ENCODE measurements around the gene JMJD4. TPM values are rescaled to one million over a fixed set of nuclear protein-coding genes. Genes with fewer than 3 reads are reported as not detected.

Gene JMJD4, protein sequence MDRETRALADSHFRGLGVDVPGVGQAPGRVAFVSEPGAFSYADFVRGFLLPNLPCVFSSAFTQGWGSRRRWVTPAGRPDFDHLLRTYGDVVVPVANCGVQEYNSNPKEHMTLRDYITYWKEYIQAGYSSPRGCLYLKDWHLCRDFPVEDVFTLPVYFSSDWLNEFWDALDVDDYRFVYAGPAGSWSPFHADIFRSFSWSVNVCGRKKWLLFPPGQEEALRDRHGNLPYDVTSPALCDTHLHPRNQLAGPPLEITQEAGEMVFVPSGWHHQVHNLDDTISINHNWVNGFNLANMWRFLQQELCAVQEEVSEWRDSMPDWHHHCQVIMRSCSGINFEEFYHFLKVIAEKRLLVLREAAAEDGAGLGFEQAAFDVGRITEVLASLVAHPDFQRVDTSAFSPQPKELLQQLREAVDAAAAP
- 15.9 and 29.5 TPM in 2 replicates for total RNA-seq

DNA sequence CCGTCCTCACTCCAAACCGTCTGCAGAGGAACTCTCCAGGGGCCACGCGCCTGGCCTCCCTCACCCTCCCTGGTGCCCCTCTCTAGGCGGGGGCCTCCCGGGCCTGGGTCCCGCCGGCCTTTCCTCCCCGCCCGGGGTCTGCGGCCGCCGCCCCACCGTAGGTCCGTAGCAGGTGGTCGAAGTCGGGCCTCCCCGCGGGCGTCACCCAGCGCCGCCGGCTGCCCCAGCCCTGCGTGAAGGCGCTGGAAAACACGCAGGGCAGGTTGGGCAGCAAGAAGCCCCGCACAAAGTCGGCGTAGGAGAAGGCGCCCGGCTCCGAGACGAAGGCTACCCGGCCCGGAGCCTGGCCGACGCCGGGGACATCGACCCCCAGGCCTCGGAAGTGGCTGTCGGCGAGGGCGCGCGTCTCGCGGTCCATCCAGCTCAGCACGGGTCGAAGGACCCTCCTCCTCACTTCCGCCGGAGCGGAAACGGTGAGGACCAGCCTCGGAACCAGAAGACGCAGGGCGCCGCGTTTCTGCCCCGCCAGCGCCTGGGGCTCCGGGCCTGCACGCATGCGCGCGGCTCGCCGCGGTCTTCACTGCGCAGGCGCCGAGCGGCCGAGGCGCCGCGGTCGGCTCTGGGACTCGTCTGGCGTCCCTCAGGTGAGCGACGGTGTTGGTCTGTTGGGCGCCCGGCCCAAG is at the start of gene JMJD4, which contains the start of gene SNAP47:
Gene JMJD4, minus strand, starts transcription at position 447 of the 683 bp plus-strand sequence. Its CDS starts 29 bp downstream, at position 418.
Gene SNAP47, plus strand, starts transcription at position 580 of the 683 bp plus-strand sequence. CDS start 12,302 bp downstream, outside the sequence.
- peak; percentile 82 to 93 for DNase-seq (ENCODE audit: low read depth in 2 of 2)

DNA sequence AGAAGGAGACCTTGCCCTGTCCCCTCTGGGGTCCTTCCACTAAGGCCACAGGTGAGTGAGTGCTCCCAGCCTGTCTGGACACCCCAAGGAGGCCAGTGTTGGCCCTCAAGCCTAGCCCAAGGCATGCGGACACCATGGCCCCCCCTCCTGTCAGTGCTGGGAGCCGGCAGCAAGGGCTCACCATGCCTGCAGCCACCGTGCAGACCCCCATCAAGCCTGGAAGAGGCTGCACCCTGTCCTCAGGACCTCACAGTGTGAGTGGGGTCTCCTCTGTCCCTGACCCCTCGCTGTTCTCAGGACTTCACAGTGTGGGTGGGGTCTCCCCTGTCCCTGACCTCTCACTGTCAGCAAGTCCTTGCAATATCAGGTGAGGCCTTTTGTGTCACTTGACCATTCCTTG is 47.1 kb upstream of the JMJD4 start:
- DNase-seq (ENCODE audit: low read depth in 2 of 2), result no peak

DNA sequence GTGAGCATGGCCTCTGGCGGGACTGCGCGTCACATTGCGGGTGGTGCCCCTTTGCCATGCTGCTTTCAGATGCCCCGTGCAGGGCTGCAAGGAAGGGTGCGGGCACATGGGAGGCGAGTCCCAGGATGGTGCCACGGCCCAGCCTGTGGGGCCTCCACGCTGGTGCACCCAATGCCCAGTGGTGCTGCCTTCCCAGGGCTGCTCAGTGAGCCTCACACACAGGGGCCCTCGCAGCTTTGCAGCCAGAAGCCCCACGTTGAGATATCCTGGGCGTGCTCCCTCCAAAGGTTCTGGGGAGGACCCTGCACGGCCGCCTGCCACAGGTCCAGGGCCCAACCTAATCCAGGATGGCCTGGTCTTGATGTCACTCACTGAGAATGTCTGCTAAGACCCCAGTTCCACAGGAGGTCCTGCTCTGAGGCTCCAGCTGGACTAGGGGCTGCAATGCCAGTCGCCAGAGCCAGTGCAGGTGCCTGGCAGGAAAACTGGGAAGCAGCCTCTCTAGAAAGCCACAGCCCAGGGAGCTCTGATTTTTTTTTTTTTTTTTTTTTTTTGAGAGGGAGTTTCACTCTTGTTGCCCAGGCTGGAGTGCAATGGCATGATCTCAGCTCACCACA is 46.3 kb upstream of the JMJD4 start:
- DNase-seq (ENCODE audit: low read depth in 2 of 2), result no peak

DNA sequence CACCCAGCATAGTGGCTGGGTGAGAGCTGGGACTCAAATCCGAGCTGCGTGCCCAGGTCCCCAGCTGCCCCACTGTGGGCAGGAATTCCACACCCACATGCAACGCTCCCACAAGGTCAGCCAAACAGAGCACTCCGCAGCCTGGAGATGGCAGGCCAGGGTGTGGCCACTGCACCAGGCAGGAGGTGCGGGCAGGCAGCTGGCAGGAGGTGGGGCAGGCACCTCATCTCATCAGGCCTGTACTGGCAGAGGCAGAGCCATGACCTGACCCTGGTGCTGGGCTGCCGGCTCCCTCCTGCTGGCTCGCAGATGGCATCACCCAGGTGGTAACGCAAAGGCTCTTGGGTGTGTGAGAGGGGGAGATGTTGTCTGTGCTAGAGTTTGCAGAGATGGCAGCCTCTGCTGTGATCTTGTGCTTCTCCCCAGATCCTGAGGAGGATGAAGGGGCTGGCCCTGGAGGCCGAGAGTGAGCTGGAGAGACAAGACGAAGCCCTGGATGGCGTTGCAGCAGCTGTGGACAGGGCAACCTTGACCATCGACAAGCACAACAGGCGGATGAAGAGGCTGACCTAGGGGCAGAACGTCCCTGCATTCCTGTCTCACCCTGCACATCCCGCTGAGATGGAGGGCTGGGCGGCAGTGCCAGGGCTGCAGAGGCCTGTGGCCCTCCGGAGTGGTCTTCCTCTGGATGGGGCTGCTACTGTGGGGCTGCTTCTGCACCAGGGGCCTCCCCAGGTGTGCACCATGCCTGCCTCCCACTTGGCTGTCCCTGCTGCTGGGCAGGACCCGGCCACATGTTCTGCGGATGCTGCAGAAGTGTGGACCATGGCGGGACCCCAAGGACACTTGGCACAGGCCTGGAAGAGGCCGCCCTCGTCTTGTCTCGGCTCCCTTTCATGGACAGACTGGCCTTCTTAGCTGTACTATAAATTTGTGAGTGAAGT is 45.3 kb upstream of the JMJD4 start:
- DNase-seq (ENCODE audit: low read depth in 2 of 2), result no peak

DNA sequence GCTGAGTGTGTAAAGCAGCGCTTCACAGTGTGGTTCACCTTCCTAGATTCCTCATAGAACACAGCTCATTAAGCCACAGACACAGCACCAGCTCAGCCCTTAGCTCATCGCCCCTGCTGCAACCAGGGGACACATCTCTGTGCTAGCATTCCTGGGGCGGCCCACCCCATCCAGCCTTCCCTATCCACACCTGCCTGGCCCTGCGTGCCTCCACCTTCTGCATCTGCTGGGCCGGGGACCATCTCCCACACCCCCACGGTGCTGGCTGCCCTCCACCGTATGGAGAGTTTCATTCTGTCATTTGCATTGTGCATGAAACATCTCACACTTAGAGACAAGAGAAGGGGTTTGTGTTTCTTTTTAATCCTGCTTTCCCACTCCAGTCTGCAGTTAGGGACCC is 44.6 kb upstream of the JMJD4 start:
- DNase-seq (ENCODE audit: low read depth in 2 of 2), result no peak

DNA sequence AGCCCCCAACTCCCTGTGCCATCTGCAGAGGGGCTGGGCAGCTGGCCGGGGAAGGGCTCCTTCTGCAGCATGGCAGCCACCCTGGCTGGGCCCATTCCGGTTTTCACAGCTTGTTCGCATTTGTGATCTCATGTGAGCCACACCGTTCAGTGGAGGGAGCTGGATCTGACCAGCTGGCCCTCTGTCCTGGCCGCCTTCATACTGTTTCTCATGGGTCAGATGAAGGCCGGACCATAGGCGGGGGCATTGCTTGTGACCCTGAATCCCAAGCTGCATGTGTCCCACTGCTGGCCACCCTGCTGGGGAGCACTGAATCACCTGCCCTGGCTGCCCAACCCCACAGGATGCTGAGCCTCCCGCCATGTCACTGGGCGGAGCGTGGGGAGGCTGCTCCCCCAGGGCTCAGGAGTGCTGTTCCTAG is 43.9 kb upstream of the JMJD4 start:
- DNase-seq (ENCODE audit: low read depth in 2 of 2), result no peak

DNA sequence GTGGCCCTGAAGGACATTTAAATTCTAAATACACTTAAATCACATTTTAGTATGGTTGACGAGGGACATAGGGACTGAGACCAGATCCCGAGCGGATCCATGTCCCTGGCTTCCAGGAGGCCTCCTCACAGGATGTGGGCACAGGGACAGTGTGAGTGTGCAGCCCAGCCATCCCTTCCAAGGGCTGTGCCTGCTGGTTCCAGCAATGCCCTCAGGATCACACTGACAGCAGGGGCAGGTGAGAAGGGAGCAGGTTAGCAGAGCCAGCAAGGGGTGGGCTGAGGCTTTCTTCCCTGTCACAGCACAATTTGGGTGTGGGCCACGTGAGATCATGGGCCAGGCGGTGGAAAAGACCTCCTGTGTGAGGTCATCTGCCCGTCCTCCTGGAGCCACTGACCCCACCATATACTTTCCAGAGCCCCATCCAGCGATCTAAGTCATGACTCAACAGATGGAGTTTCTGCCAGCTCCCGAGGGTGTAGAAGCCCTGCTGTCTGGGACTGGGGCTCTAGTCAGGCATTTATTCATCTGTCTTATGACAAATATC is 43.4 kb upstream of the JMJD4 start:
- DNase-seq (ENCODE audit: low read depth in 2 of 2), result no peak

DNA sequence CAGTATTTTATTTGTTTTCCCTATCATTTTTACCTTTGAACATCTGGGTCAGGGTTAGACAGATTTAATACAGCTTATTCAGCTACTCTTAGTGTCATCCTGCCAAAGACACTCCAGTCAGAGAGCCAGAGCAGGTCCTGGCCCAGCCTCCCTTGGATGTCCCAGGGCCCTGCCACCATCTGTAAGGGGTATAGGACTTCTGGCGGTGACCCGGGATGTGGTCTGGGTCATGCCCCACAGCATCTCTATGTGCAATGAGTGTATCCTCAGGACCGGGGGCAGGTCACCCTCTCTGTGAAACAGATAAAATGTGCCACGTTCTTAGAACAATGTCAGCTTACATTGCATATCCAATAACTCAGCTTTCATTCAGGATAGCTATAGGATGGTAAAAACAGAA is 42.5 kb upstream of the JMJD4 start:
- DNase-seq (ENCODE audit: low read depth in 2 of 2), result no peak

DNA sequence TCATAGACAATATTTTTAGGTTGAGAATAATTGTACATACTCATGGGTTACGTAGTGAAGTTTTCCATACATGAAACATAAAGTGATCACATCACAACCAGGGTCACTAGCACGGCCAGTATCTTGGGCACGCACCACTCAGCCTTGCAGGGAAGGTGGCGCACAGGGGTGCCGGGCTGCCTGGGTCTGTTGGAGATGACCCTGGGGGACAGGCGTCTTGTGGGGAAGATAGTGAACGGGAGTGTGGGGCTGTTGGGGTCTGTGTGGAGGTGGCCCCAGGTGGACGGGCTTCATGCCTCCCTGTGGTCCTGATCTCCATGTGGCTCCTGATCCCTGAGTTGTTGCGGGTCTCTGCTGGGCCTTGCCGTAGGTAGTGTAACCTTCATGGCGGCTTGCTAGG is 42.1 kb upstream of the JMJD4 start:
- DNase-seq (ENCODE audit: low read depth in 2 of 2), result no peak

DNA sequence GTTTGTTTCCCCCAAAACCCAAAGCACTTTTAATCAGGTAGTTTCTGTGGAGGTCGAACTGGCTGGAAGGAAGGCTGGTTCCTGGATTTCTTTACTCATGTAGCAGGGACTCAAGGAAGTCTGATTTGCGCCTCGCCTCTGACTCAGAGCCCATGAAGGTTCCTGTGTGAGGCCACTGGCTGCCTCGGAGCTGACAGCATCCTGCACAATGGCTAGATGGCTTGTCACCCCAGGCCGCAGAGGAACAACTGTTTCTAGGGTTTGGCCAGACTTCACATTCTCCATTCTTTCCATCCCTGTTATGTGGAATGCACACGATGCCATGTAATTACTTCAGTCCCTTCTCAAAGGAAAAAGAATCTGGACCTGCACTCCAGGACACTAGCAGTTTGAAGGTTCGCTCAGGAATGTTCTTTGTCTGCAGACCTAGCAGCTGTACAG is 41.2 kb upstream of the JMJD4 start:
- DNase-seq (ENCODE audit: low read depth in 2 of 2), result peak in 1 of 2 donors; percentile 51

DNA sequence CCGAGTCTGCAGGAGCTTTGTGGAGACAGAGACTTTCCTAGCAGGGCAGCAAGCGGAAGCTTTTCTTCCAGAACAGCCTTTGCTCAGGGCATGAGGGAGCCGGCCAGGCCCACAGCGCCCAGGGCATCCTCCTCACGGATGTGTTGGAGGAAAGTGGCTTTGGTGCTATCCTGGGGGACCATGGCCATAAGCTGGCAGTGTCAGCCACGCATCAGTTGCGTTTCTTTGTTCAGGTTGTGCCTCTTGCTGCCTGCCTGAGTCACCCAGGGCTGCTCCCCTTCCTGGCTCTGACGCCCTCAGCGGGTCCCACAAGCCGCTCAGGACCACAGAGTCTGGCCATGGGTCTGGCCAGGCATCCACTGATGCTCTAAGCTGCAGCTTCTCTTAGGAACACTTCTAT is 40.7 kb upstream of the JMJD4 start:
- no peak for DNase-seq (ENCODE audit: low read depth in 2 of 2)

DNA sequence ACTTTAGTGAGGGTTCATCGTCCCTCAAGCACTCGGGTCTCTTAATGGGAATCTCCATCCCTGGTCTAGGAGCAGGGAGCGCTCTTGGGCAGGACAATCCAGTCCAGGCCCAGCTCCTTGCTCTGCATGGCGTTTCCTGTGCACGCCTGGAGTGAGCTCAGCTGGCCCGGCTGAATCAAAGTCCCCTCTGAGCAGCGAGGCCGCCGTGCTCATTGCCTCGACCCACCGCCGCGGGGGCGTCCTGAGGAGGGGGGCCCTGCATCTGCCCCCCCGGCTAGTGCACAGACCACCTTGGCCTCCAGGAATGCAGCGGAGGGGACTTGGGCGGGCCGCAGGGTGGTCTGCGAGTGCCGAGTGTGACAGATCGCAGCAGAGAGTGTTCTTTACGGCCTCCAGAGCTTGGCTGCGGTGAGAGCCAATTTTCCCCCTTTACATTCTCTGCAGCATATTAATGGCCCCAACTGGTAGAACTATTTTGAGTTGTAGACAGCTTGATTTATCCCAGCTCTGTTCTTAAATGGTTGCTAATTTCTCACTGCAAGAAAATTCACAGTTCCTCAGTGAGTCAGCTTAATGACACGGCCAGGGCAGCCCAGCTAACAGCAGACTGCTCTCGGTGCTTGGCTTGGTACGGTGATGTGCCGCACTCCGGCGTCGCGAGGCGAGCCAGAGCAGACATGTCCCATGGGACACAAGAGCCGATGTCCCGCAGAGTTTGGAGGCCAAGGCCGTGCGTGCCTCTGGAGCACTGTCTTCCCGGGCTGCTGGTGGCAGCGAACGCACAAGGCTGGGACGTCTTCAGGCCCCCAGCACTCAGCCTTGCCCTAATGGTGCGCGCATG is 39.9 kb upstream of the JMJD4 start:
- DNase-seq (ENCODE audit: low read depth in 2 of 2), result no peak

DNA sequence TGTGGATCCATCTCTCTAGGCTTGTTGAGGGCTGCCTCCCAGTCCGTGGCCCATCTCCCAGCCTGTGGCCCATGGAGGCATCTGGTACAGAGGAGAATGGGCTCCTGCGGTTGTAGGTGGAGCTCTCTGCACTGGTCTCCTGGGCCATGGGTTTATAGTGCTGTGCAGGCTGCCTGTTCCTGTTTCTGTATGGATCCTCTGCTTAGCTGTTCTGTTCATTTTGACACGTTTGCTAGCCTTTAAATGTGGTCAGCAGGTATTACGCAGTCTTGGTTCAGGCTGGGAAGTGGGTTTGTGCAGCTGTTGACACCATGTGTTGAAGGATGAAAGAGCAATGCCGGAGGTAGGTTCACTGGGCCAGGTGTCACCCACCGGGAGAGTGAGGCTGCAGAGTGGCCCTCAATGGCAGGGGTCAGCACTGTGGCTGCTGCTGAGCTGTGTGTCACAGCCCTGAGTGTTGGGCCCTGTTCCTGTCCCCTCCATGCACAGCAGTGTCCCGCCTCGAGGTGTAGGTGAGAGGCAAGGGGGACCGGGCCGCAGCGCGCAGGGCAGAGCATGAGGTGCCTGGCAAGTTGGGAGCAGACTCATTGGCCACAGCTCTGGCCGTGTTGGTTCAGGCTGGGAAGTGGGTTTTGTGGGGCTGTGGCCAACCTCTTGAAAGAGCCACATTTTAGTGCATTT is 39.1 kb upstream of the JMJD4 start:
- no peak for DNase-seq (ENCODE audit: low read depth in 2 of 2)

DNA sequence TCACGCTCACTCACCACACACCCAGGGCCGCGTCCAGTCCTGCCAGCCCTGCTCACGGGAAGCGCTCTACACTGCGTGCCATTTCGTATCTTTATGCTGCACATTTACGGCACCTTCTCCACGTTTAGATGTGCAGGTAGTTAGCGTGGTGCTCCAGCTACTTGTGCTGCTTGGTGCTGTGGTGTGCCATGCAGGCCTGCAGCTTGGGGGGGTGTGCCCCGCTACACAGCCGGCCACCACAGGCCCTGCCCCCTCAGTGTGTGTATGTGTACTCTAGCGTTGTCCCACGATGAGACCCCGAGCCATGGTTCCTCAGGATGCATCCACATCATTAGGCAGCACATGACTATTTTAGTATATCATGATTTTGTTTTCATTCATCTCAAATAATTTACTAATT is 38.5 kb upstream of the JMJD4 start:
- DNase-seq (ENCODE audit: low read depth in 2 of 2), result no peak

DNA sequence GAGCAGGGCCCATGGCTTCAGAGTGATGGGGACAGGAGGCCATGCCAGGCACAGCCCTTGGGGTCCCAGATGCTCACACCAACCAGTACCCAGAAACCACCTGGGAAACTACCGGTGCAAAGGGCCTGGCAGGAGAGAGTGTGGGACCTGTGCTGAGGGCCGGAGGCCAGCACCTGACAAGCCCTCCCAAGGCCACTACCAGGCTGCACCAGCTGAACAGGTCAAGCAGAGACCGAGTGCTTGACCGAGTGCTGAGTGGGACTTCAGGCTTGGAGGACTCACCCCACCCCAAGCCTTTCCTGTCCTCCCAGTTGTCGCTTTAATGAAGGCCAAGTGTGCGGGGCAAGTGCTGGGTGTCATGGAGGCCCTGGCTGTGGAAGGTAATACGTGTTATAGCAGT is 36.7 kb upstream of the JMJD4 start:
- DNase-seq (ENCODE audit: low read depth in 2 of 2), result no peak

DNA sequence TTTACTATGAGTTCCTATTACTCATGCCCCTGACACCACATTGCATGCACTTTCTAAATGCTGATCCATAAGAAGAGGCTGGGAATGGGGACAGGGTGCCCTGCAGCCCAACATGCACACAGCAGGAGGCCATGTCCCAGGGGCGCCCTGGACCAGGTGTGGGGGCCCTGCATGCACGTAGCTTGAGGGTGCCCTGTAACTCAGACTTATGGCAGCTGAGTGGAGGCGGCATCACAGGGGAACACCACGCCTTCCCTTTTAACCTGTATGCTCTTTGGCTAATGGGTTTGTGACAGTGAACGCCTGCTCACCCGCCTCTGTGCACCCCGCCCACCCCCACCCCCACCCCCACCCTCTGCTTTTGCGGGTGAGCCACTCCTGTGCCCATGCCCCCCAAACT is 36.2 kb upstream of the JMJD4 start:
- DNase-seq (ENCODE audit: low read depth in 2 of 2), result no peak

DNA sequence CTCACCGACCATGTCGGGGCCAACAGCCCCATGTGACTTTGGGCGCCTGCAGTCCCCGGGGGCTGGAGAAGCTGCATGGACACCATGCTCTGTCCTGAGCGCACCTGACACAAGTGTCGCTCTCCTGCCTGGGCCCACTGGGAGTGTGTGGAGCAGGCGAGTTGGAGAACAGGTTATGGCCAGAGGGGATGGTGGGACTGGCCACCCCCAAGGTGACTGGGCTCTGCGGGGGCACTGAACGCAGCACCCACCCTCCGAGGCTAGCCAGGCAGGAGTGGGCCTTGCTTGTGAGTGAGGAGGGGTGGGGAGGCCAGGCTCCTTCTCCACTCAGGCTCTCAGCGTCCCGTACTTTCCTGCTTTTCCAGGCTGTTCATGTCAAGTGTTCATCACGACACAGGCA is 35.7 kb upstream of the JMJD4 start:
- DNase-seq (ENCODE audit: low read depth in 2 of 2), result no peak

DNA sequence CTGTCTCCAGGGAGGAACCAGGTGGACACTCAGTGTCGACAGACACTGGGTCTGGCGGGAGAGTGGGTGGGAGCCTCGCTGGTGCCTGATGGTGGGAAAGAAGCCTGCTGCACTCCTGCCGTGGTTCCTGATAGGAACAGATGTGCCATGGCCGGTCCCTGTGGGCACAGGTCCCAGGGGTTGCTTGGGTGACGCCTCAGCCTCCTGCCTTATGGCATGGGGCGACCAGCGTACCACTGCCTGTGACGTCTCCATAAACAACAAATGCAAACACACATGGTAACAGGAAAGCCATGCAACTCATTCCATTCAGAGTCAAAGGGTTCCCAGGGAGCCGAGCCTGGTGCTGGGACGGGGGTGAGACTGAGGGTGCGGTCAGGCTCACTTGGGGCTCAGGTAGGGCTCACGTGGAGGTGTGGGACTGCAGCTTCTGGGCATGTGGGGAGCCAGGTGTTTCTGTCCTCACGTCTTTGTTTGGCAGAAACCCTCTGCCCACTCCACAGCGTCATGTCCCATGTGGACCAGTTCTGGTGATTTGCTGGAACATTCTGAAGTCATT is 34.9 kb upstream of the JMJD4 start:
- DNase-seq (ENCODE audit: low read depth in 2 of 2), result no peak

Data from dermis microvascular lymphatic vessel endothelial cell (primary cell).